ENCODE measurements around the gene RNU6-1.

Gene RNU6-1

GRCh38 chr15:67826717-67827561, 12.9 kb downstream of the RNU6-1 start:
- H3K36me3 ChIP-seq (ENCODE audit: control insufficient read depth, insufficient read depth, low read length) = no peaks in the 10 kb centered on the region
- H3K27ac ChIP-seq (ENCODE audit: low read depth, low read length) = no peak overlapping the region
- no peaks in the 10 kb centered on the region for H3K79me1 ChIP-seq (ENCODE audit: low read length)
- no peak overlapping the region for H3K56ac ChIP-seq (ENCODE audit: low read length)
- H3K4ac ChIP-seq (ENCODE audit: low read depth, low read length) = no peak overlapping the region
- no peak overlapping the region for H3K23ac ChIP-seq (ENCODE audit: low read length)
- no peak overlapping the region for H3K9ac ChIP-seq (ENCODE audit: low read length)
- H4K5ac ChIP-seq (ENCODE audit: low read length) = no peak overlapping the region
- no peak overlapping the region for H2BK120ac ChIP-seq (ENCODE audit: low read depth, low read length)
- DNase-seq = no peak
- H3K4me1 ChIP-seq (ENCODE audit: control insufficient read depth, low read depth, low read length) = no peaks in the 10 kb centered on the region
- no peaks in the 10 kb centered on the region for H3K79me2 ChIP-seq (ENCODE audit: control insufficient read depth, insufficient read depth, low read length)
- no peak overlapping the region for H3K18ac ChIP-seq (ENCODE audit: low read length)
- H2BK15ac ChIP-seq (replicated peaks; ENCODE audit: low read depth) = no peak overlapping the region
- H3K4me3 ChIP-seq (ENCODE audit: low read length) = no peak overlapping the region
- H4K8ac ChIP-seq (ENCODE audit: low read depth, low read length) = no peak overlapping the region
- H2AK5ac ChIP-seq (ENCODE audit: low read length) = no peak overlapping the region
- WGBS (ENCODE audit: extremely low coverage, insufficient coverage, low lambda C conversion rate) = no CpG with 5 or more reads among the region's 88 CpGs
- H3K27me3 ChIP-seq (ENCODE audit: insufficient read depth, low read length, poor library complexity) = peaks cover 91% of the 10 kb centered on the region
- H2BK5ac ChIP-seq (ENCODE audit: low read length) = no peak overlapping the region
- H3K4me2 ChIP-seq (ENCODE audit: low read length) = no peak overlapping the region

- H3K27me3 ChIP-seq (ENCODE audit: insufficient read depth, low read length, poor library complexity) = peaks cover 94% of the 10 kb centered on the region
- no peaks in the 10 kb centered on the region for H3K4me1 ChIP-seq (ENCODE audit: control insufficient read depth, low read depth, low read length)
- no peak for DNase-seq
- no peak overlapping the region for H3K9ac ChIP-seq (ENCODE audit: low read length)
- no peaks in the 10 kb centered on the region for H3K79me2 ChIP-seq (ENCODE audit: control insufficient read depth, insufficient read depth, low read length)
- H2BK120ac ChIP-seq (ENCODE audit: low read depth, low read length) = no peak overlapping the region
- H3K79me1 ChIP-seq (ENCODE audit: low read length) = no peaks in the 10 kb centered on the region
- no peak overlapping the region for H3K27ac ChIP-seq (ENCODE audit: low read depth, low read length)
- no CpG with 5 or more reads among the region's 77 CpGs for WGBS (ENCODE audit: extremely low coverage, insufficient coverage, low lambda C conversion rate)
- H3K18ac ChIP-seq (ENCODE audit: low read length) = no peak overlapping the region
- H4K5ac ChIP-seq (ENCODE audit: low read length) = no peak overlapping the region
- H3K4ac ChIP-seq (ENCODE audit: low read depth, low read length) = no peak overlapping the region
- no peak overlapping the region for H2AK5ac ChIP-seq (ENCODE audit: low read length)
- H2BK5ac ChIP-seq (ENCODE audit: low read length) = no peak overlapping the region
- H3K4me2 ChIP-seq (ENCODE audit: low read length) = no peak overlapping the region
- H2BK15ac ChIP-seq (replicated peaks; ENCODE audit: low read depth) = no peak overlapping the region
- no peak overlapping the region for H3K4me3 ChIP-seq (ENCODE audit: low read length)
- H3K56ac ChIP-seq (ENCODE audit: low read length) = no peak overlapping the region
- H4K8ac ChIP-seq (ENCODE audit: low read depth, low read length) = no peak overlapping the region
- H3K23ac ChIP-seq (ENCODE audit: low read length) = peak overlapping the region; percentile 66
- H3K36me3 ChIP-seq (ENCODE audit: control insufficient read depth, insufficient read depth, low read length) = no peaks in the 10 kb centered on the region
Measured at GRCh38 chr15:67825881-67826716, 13.7 kb downstream of the RNU6-1 start.

- Histone ChIP-seq H3K4me1 (ENCODE audit: control insufficient read depth, low read depth, low read length) (no peaks in the 10 kb centered on the region), H3K4me2 (ENCODE audit: low read length) (no peak within 1 kb of the TSS), H4K5ac (ENCODE audit: low read length) (no peak within 1 kb of the TSS), H3K4me3 (ENCODE audit: low read length) (no peak within 1 kb of the TSS), H3K18ac (ENCODE audit: low read length) (no peak within 1 kb of the TSS), H3K27me3 (ENCODE audit: insufficient read depth, low read length, poor library complexity) (peaks cover 93% of the 10 kb centered on the region), H3K36me3 (ENCODE audit: control insufficient read depth, insufficient read depth, low read length) (no peaks in the 10 kb centered on the region), H3K56ac (ENCODE audit: low read length) (no peak within 1 kb of the TSS), H3K4ac (ENCODE audit: low read depth, low read length) (no peak within 1 kb of the TSS), H3K27ac (ENCODE audit: low read depth, low read length) (no peak within 1 kb of the TSS), H2BK5ac (ENCODE audit: low read length) (no peak within 1 kb of the TSS), H3K79me2 (ENCODE audit: control insufficient read depth, insufficient read depth, low read length) (no peaks in the 10 kb centered on the region), H3K79me1 (ENCODE audit: low read length) (no peaks in the 10 kb centered on the region), H3K23ac (ENCODE audit: low read length) (peak within 1 kb of the TSS; percentile 66), H3K9ac (ENCODE audit: low read length) (no peak within 1 kb of the TSS), H2AK5ac (ENCODE audit: low read length) (no peak within 1 kb of the TSS), H2BK15ac (replicated peaks; ENCODE audit: low read depth) (no peak within 1 kb of the TSS), H2BK120ac (ENCODE audit: low read depth, low read length) (no peak within 1 kb of the TSS), H4K8ac (ENCODE audit: low read depth, low read length) (no peak within 1 kb of the TSS)
- no CpG with 5 or more reads among the region's 58 CpGs for WGBS (ENCODE audit: extremely low coverage, insufficient coverage, low lambda C conversion rate)
- peak; percentile 63 for DNase-seq
Measured at GRCh38 chr15:67824976-67825880, 14.6 kb downstream of the RNU6-1 start, which contains the start of gene SKOR1. SKOR1 (plus strand) TSS chr15:67825509; CDS start chr15:67825603, 94 bp downstream.

- Histone ChIP-seq H2BK120ac (ENCODE audit: low read depth, low read length) (no peak overlapping the region), H4K5ac (ENCODE audit: low read length) (no peak overlapping the region), H3K56ac (ENCODE audit: low read length) (no peak overlapping the region), H3K4ac (ENCODE audit: low read depth, low read length) (no peak overlapping the region), H3K4me3 (ENCODE audit: low read length) (no peak overlapping the region), H3K4me1 (ENCODE audit: control insufficient read depth, low read depth, low read length) (no peaks in the 10 kb centered on the region), H3K27ac (ENCODE audit: low read depth, low read length) (no peak overlapping the region), H3K9ac (ENCODE audit: low read length) (no peak overlapping the region), H2BK5ac (ENCODE audit: low read length) (no peak overlapping the region), H2AK5ac (ENCODE audit: low read length) (no peak overlapping the region), H3K79me2 (ENCODE audit: control insufficient read depth, insufficient read depth, low read length) (no peaks in the 10 kb centered on the region), H2BK15ac (replicated peaks; ENCODE audit: low read depth) (no peak overlapping the region), H3K4me2 (ENCODE audit: low read length) (no peak overlapping the region), H3K36me3 (ENCODE audit: control insufficient read depth, insufficient read depth, low read length) (no peaks in the 10 kb centered on the region), H4K8ac (ENCODE audit: low read depth, low read length) (no peak overlapping the region), H3K27me3 (ENCODE audit: insufficient read depth, low read length, poor library complexity) (peaks cover 93% of the 10 kb centered on the region), H3K23ac (ENCODE audit: low read length) (no peak overlapping the region), H3K79me1 (ENCODE audit: low read length) (no peaks in the 10 kb centered on the region), H3K18ac (ENCODE audit: low read length) (no peak overlapping the region)
- DNase-seq = no peak
- WGBS (ENCODE audit: extremely low coverage, insufficient coverage, low lambda C conversion rate) = no CpG with 5 or more reads among the region's 21 CpGs
Measured at GRCh38 chr15:67824197-67824968, 15.5 kb downstream of the RNU6-1 start.

Measured in mesendoderm (in vitro differentiated cells).